NT2/D1 (cell line): Measurements from ENCODE around the gene ENDOD1.

Experiments used
- SUZ12 ChIP-seq: IDR thresholded peaks from 2 replicates; pipeline ENCODE4 v1.6.1; 2011; ENCODE audit not compliant: insufficient read length, insufficient read depth; ENCODE audit errors: extremely low read depth
- YY1 ChIP-seq: IDR thresholded peaks from 2 replicates; pipeline ENCODE4 v1.6.1; 2011; ENCODE audit not compliant: insufficient read length, insufficient read depth
- ZNF274 ChIP-seq: IDR thresholded peaks from 2 replicates; pipeline ENCODE4 v1.6.1; 2011; ENCODE audit warnings: mild to moderate bottlenecking, low read depth, low read length

- TF ChIP-seq YY1 (no peak), ZNF274 (no peak), SUZ12 (no peak)
These were observed 65.7 kb downstream of the ENDOD1 start for GRCh38 chr11:95155385-95155784.
